Skeletal muscle tissue (tissue), 4 donors: ENCODE measurements around the gene KIF12. TPM values are rescaled to one million over a fixed set of nuclear protein-coding genes. Genes with fewer than 3 reads are reported as not detected.

Source experiments
- H3K27ac ChIP-seq: one replicate; pipeline ENCODE4 v1.7.0; 2013; ENCODE audit warnings: mild to moderate bottlenecking, low read depth, low read length, inconsistent platforms
- H3K27me3 ChIP-seq, 3 donors: one replicate each; pipeline ENCODE4 v1.7.0; 2013; ENCODE audit warnings: low read length in 3 of 3; ENCODE audit not compliant: control insufficient read depth in 3 of 3, insufficient read depth in 3 of 3
- H3K36me3 ChIP-seq, 3 donors: one replicate each; pipeline ENCODE4 v1.7.0; 2013; ENCODE audit warnings: low read length in 3 of 3; ENCODE audit not compliant: control insufficient read depth in 3 of 3, insufficient read depth in 3 of 3
- H3K4me1 ChIP-seq, 3 donors: one replicate each; pipeline ENCODE4 v1.7.0; 2013; ENCODE audit warnings: low read length in 3 of 3, mild to moderate bottlenecking in 3 of 3; ENCODE audit not compliant: control insufficient read depth in 3 of 3, insufficient read depth in 3 of 3
- H3K4me3 ChIP-seq, 3 donors: one replicate each; pipeline ENCODE4 v1.7.0; 2013; ENCODE audit warnings: low read length in 3 of 3
- H3K9ac ChIP-seq, 3 donors: one replicate each; pipeline ENCODE4 v1.7.0; 2013; ENCODE audit warnings: low read length in 3 of 3, mild to moderate bottlenecking in 3 of 3, moderate library complexity in 2 of 3, low read depth in 1 of 3
- H3K9me3 ChIP-seq, 3 donors: one replicate each; pipeline ENCODE4 v1.7.0; 2013; ENCODE audit warnings: low read length in 3 of 3; ENCODE audit not compliant: control insufficient read depth in 3 of 3
- total RNA-seq: library from RNA; depleted of rRNA; stranded (reverse); fragments of >200 nt; gene quantifications from one replicate; pipeline ENCODE4 v1.2.3, GENCODE V29; 2014
- donor health status: Osteomylitis.

The KIF12 gene
- not detected for total RNA-seq

GRCh38 chr9:114098936-114099668 is at the start of gene KIF12:
Gene KIF12, minus strand, starts transcription at chr9:114099292. Its CDS starts 16 bp downstream, at chr9:114099276.
- Histone ChIP-seq H3K27me3 (peaks cover 15 to 32% (median 21%) of the 10 kb centered on the region in 3 donors), H3K36me3 (no peaks in the 10 kb centered on the region), H3K4me3 (peak within 1 kb of the TSS in 2 of 3 donors; percentile 27 to 45), H3K9me3 (no peaks in the 10 kb centered on the region), H3K9ac (peak within 1 kb of the TSS in 1 of 3 donors; percentile 8), H3K4me1 (peaks cover 0 to 5% (median 0%) of the 10 kb centered on the region in 3 donors), H3K27ac (no peak within 1 kb of the TSS)

- peaks cover 8 to 11% (median 9%) of the 10 kb centered on the region in 3 donors for H3K4me1 ChIP-seq
- H3K9ac ChIP-seq, result no peak overlapping the region
- no peak overlapping the region for H3K4me3 ChIP-seq
- peaks cover 0 to 6% (median 4%) of the 10 kb centered on the region in 3 donors for H3K27me3 ChIP-seq
- H3K27ac ChIP-seq, result no peak overlapping the region
- no peaks in the 10 kb centered on the region for H3K9me3 ChIP-seq
- no peaks in the 10 kb centered on the region for H3K36me3 ChIP-seq
These were observed 47.6 kb upstream of the KIF12 start for GRCh38 chr9:114146735-114147134.

- Histone ChIP-seq H3K27ac (no peak overlapping the region), H3K36me3 (no peaks in the 10 kb centered on the region), H3K4me1 (peaks cover 31 to 40% (median 37%) of the 10 kb centered on the region in 3 donors), H3K4me3 (no peak overlapping the region), H3K27me3 (peaks cover 0 to 4% (median 3%) of the 10 kb centered on the region in 3 donors), H3K9me3 (no peaks in the 10 kb centered on the region), H3K9ac (no peak overlapping the region)
These were observed 44.1 kb upstream of the KIF12 start for GRCh38 chr9:114143234-114143633.

GRCh38 chr9:114141553-114142402 is 42.7 kb upstream of the KIF12 start:
- H3K27ac ChIP-seq, result peak overlapping the region; percentile 48
- H3K36me3 ChIP-seq, result no peaks in the 10 kb centered on the region
- H3K4me1 ChIP-seq, result peaks cover 31 to 41% (median 38%) of the 10 kb centered on the region in 3 donors
- H3K27me3 ChIP-seq, result no peaks in the 10 kb centered on the region
- no peaks in the 10 kb centered on the region for H3K9me3 ChIP-seq
- H3K9ac ChIP-seq, result no peak overlapping the region
- H3K4me3 ChIP-seq, result peak overlapping the region in 1 of 3 donors; percentile 17

- no peaks in the 10 kb centered on the region for H3K9me3 ChIP-seq
- H3K27me3 ChIP-seq, result no peaks in the 10 kb centered on the region
- peaks cover 31 to 41% (median 38%) of the 10 kb centered on the region in 3 donors for H3K4me1 ChIP-seq
- no peak overlapping the region for H3K9ac ChIP-seq
- no peak overlapping the region for H3K4me3 ChIP-seq
- peak overlapping the region; percentile 48 for H3K27ac ChIP-seq
- H3K36me3 ChIP-seq, result no peaks in the 10 kb centered on the region
These were observed 41.8 kb upstream of the KIF12 start for GRCh38 chr9:114140850-114141249.

GRCh38 chr9:114140401-114140800 is 41.3 kb upstream of the KIF12 start:
- H3K27ac ChIP-seq, result peak overlapping the region; percentile 34

GRCh38 chr9:114139071-114139470 is 40.0 kb upstream of the KIF12 start:
- Histone ChIP-seq H3K27ac (peak overlapping the region; percentile 34), H3K36me3 (no peaks in the 10 kb centered on the region), H3K27me3 (no peaks in the 10 kb centered on the region), H3K4me3 (no peak overlapping the region), H3K9me3 (no peaks in the 10 kb centered on the region), H3K4me1 (peaks cover 31 to 41% (median 38%) of the 10 kb centered on the region in 3 donors), H3K9ac (no peak overlapping the region)

More at GRCh38 chr9:114140401-114140800, 41.3 kb upstream of the KIF12 start:
- no peaks in the 10 kb centered on the region for H3K9me3 ChIP-seq
- peaks cover 31 to 41% (median 38%) of the 10 kb centered on the region in 3 donors for H3K4me1 ChIP-seq
- H3K27me3 ChIP-seq, result no peaks in the 10 kb centered on the region
- H3K36me3 ChIP-seq, result no peaks in the 10 kb centered on the region
- no peak overlapping the region for H3K9ac ChIP-seq
- H3K4me3 ChIP-seq, result no peak overlapping the region

GRCh38 chr9:114138552-114138971 is 39.5 kb upstream of the KIF12 start:
- Histone ChIP-seq H3K9me3 (no peaks in the 10 kb centered on the region), H3K4me1 (peaks cover 31 to 41% (median 38%) of the 10 kb centered on the region in 3 donors), H3K4me3 (no peak overlapping the region), H3K9ac (no peak overlapping the region), H3K36me3 (no peaks in the 10 kb centered on the region), H3K27me3 (no peaks in the 10 kb centered on the region), H3K27ac (peak overlapping the region; percentile 22)

GRCh38 chr9:114137831-114138230 is 38.7 kb upstream of the KIF12 start:
- peaks cover 31 to 41% (median 38%) of the 10 kb centered on the region in 3 donors for H3K4me1 ChIP-seq
- H3K9me3 ChIP-seq, result no peaks in the 10 kb centered on the region
- no peaks in the 10 kb centered on the region for H3K36me3 ChIP-seq
- H3K27ac ChIP-seq, result peak overlapping the region; percentile 22
- no peaks in the 10 kb centered on the region for H3K27me3 ChIP-seq
- no peak overlapping the region for H3K4me3 ChIP-seq
- no peak overlapping the region for H3K9ac ChIP-seq
